Gastroesophageal sphincter (tissue), 3 donors: ENCODE measurements around the gene OXGR1.

Experiments
- EP300 ChIP-seq: sonication (generic); formaldehyde crosslinking; IDR thresholded peaks from one replicate; pipeline ENCODE4 v1.6.1; 2017; ENCODE audit warnings: antibody characterized with exemption, mild to moderate bottlenecking
- POLR2A ChIP-seq, 2 donors: fragments of 450-650 bp; IDR thresholded peaks; one replicate each; pipeline ENCODE4 v1.6.1; 2017; ENCODE audit warnings: antibody characterized with exemption in 2 of 2, mild to moderate bottlenecking in 2 of 2, moderate library complexity in 1 of 2
- POLR2AphosphoS5 ChIP-seq: sonication (generic); formaldehyde crosslinking; IDR thresholded peaks from one replicate; pipeline ENCODE4 v1.6.1; 2017; ENCODE audit warnings: antibody characterized with exemption
- TF ChIP-seq, protein P1 (sequence below), 4 experiments: fragments of 200-600 bp in 2 of 4; fragments of 450-650 bp in 2 of 4; sonication (generic) in 1 of 4; IDR thresholded peaks; one replicate each; pipeline ENCODE4 v1.5.1; 2017 to 2019; ENCODE audit warnings: antibody characterized with exemption in 4 of 4, mild to moderate bottlenecking in 2 of 4, moderate library complexity in 2 of 4

DNA sequence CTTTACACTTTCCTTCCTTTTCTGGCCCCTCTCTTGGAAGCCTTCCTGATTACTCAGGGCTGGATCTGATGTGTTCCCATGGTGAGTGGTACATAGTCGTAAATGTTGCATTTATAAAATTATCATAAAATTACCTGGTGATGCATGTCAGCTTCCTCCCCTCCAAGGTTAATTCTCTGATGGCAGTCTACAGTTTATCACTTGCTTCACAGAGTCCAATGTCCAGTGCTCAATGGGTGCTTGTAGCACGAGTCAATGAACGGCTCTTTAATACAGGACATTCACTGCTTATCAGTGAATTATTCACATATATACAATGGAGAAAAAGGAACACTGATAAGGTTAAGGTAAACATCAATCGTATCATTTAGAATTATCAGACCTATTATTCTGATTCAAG, 27.0 kb upstream of the OXGR1 start:
- TF ChIP-seq POLR2A (IDR thresholded peaks at IDR 0.05) (no peak), POLR2AphosphoS5 (no peak), EP300 (no peak)
- TF ChIP-seq, protein P1, sequence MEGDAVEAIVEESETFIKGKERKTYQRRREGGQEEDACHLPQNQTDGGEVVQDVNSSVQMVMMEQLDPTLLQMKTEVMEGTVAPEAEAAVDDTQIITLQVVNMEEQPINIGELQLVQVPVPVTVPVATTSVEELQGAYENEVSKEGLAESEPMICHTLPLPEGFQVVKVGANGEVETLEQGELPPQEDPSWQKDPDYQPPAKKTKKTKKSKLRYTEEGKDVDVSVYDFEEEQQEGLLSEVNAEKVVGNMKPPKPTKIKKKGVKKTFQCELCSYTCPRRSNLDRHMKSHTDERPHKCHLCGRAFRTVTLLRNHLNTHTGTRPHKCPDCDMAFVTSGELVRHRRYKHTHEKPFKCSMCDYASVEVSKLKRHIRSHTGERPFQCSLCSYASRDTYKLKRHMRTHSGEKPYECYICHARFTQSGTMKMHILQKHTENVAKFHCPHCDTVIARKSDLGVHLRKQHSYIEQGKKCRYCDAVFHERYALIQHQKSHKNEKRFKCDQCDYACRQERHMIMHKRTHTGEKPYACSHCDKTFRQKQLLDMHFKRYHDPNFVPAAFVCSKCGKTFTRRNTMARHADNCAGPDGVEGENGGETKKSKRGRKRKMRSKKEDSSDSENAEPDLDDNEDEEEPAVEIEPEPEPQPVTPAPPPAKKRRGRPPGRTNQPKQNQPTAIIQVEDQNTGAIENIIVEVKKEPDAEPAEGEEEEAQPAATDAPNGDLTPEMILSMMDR (IDR thresholded peaks at IDR 0.05) = no peak
